GM13977 (cell line): ENCODE data around the gene U2AF2.

Experiments used
- DNase-seq: peaks from one replicate; pipeline ENCODE4 v3.0.0; 2012; ENCODE audit warnings: low spot score
- in situ Hi-C: fragments of 300-500 bp; cut with MboI; formaldehyde crosslinking; loops from one replicate; pipeline ENCODE4 v1.12.0; 2022; ENCODE audit warnings: low sequenced_read_pairs, low pct_unique_long_range_greater_than_20kb, mixed read lengths, inconsistent platforms; ENCODE audit not compliant: unreplicated experiment
- TF ChIP-seq, protein P1 (sequence below): IDR thresholded peaks from 2 replicates; pipeline ENCODE4 v1.5.1; 2012; ENCODE audit warnings: mild to moderate bottlenecking, control low read depth; ENCODE audit not compliant: insufficient read depth; ENCODE audit errors: extremely low read depth, missing control alignments

Gene U2AF2

DNA sequence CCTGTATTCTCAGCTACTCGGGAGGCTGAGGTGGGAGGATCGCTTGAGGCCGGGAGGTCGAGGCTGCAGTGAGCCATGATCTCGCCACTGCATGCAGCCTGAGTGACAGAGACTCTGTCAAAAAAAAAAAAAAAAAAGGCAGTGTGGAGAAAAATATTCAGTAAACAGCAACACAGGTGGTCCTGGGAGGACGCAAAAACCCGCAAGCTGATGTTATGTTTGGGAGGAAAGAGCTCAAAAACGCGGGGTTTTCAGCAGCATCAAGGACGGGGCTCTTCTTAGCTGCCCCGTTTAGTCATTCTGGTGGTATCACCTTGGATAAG lies 29.9 kb upstream of the U2AF2 start:
- in situ Hi-C loops: loop anchor here (5.0 kb wide), 1 partner anchor 118 kb away; no protein-coding TSS in a partner anchor
- DNase-seq: no peak
- TF ChIP-seq, protein P1, sequence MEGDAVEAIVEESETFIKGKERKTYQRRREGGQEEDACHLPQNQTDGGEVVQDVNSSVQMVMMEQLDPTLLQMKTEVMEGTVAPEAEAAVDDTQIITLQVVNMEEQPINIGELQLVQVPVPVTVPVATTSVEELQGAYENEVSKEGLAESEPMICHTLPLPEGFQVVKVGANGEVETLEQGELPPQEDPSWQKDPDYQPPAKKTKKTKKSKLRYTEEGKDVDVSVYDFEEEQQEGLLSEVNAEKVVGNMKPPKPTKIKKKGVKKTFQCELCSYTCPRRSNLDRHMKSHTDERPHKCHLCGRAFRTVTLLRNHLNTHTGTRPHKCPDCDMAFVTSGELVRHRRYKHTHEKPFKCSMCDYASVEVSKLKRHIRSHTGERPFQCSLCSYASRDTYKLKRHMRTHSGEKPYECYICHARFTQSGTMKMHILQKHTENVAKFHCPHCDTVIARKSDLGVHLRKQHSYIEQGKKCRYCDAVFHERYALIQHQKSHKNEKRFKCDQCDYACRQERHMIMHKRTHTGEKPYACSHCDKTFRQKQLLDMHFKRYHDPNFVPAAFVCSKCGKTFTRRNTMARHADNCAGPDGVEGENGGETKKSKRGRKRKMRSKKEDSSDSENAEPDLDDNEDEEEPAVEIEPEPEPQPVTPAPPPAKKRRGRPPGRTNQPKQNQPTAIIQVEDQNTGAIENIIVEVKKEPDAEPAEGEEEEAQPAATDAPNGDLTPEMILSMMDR: no peak

DNA sequence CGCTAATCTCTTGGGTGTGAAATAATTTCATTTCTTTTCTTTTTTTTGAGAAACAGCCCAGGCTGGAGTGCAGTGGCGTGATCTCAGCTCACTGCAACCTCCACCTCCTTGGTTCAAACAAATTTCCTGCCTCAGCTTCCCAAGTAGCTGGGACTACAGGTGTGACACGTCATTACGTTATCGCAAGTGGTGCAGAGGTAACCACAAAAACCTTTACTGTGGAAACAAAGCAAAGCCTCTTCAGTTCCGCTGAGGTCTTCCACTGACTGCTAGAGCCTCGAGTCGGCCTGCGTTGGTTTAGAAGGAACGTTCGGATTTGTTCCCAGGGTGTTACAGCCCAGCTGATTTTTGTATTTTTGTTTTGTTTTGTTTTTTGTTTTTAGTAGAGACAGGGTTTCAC lies 28.5 kb upstream of the U2AF2 start:
- TF ChIP-seq, protein P1: no peak
- in situ Hi-C loops: loop anchor here (5.0 kb wide), 1 partner anchor 119 kb away; no protein-coding TSS in a partner anchor
- DNase-seq: no peak

DNA sequence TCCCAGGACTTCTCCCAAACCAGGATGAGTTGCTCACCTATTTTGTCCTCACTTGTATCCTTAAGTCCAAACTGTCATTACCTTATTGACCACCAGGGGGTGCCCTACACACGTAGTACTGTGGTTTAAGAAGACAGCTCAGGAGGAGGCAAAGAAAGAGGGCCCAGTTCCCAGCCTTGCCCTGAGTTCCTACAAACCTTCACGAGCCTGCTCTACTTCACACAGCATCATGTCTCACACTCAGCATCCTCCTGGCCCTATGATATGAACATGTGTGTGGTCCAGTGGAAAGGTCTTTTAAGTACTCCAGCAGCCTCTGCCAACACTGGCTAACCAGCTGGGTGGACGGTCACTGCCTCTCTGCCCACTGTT lies 22.4 kb upstream of the U2AF2 start:
- TF ChIP-seq, protein P1: peak; percentile 82
- in situ Hi-C loops: no loop called here
- DNase-seq: no peak

DNA sequence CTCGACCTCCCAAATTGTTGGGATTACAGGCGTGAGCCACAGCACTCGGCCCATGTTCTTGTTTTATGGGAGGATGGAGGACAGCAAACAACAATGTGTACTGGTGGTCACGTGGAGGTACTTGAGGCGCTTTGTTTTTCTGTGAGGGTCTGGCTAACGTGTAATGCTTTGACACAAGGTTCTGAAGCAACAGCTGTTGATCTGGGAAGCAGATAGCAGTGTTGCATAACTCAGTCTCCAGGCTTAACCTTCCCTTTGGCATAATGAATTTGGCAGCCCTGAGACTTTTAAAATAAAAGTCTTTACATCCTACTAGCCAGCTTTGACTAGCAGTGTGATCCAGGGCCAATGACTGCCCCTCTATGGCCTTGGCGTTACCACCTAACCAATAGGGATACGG lies 21.0 kb upstream of the U2AF2 start:
- in situ Hi-C loops: no loop called here
- TF ChIP-seq, protein P1: no peak

DNA sequence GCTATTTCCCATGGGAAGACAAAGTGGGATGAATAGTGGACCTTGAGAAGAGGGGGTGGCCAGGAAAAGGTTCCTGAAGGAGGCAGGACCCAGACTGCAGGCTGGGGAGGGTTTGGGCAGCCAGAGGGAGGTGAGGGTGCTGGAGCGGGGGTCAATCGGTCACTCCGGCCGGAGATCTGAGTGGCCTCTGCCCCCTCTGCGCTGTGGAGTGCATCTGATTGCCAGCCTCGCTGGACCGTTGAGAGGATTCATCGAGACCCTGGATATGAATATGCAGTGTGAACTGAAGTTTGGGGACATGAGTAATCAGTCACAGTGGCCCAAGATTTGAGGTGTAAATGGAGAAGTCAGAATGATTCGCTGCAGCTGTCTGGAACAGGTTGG lies 19.5 kb upstream of the U2AF2 start:
- in situ Hi-C loops: no loop called here
- no peak for DNase-seq
- TF ChIP-seq, protein P1: no peak

More for the DNA sequence above, 21.0 kb upstream of the U2AF2 start:
- no peak for DNase-seq

DNA sequence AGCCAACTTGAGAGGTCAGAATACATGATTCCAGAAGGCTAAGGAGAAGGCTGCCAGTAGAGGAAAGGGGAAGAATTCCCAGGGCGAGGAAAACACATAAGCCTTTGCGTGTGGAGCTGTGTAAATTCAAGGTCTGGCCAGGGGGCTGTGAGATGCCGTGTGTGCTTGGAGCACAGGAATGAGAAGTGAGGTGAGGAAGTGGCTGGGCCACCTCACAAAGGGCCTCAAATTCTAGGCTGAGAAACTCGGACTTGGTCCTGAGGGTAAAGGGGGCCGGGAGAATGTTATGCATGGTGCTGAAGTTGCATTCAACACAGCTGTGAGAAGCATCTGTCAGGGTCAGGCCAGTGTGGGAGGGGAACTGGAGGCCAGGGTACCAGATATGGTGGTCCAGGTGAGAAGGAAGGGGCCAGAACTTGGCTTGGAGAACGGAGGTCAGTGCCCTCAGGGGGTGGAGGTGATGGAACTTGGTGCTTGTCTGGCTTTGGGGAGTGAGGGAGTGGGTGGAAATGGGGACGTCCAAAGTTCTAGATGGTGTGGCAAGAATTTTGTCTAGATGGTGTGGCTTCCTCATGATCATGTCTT lies 18.9 kb upstream of the U2AF2 start:
- in situ Hi-C loops: no loop called here
- no peak for DNase-seq
- TF ChIP-seq, protein P1: no peak

DNA sequence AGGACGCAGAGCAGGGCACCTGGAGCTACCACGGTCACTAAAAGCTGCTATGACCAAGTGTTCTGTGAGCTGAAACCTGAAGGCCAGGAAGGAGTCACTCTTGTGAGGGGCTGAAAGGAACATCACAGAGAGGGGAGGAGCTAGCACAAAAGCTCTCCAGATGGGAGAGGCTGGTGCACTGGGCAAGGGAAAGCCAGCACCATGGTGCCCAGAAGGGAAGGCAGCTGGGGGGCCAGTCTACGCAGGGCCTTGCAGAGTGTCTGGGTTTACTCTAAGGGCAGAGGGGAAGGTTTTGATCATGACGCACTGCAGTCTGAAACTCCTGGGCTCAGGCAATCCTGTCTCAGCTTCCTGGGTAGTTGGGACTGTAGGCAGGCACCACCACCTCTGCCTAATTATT lies 18.1 kb upstream of the U2AF2 start:
- in situ Hi-C loops: no loop called here
- TF ChIP-seq, protein P1: no peak
- no peak for DNase-seq
